Loucy (cell line): ENCODE data around the gene SUOX.

Experiments
- CTCF ChIP-seq: fragments of 200-600 bp; sonication (generic); conservative IDR thresholded peaks from 2 replicates; pipeline ENCODE4 v1.5.1; 2014; ENCODE audit warnings: mild to moderate bottlenecking, antibody characterized with exemption, low read length
- EZH2phosphoT487 ChIP-seq: fragments of 200-600 bp; IDR thresholded peaks from 2 replicates; pipeline ENCODE4 v1.6.1; 2018; ENCODE audit warnings: antibody characterized with exemption, mild to moderate bottlenecking, moderate library complexity, borderline replicate concordance

- no peak for TF ChIP-seq CTCF
- TF ChIP-seq EZH2phosphoT487 = no peak
Observed at GRCh38 chr12:55969356-55969755, 27.7 kb upstream of the SUOX start.
